Mesenchymal stem cell (in vitro differentiated cells and primary cell): ENCODE data around the gene INMT.

Source experiments
- DNase-seq: peaks from one replicate; pipeline ENCODE4 v3.0.0-alpha.2; 2013
- H2AFZ ChIP-seq: one replicate; pipeline ENCODE4 v1.6.1; 2013; ENCODE audit warnings: low read depth, mild to moderate bottlenecking, control low read depth, inconsistent platforms, low read length, moderate library complexity
- H2AK5ac ChIP-seq: 2 replicates; pipeline ENCODE4 v1.6.1; 2013; ENCODE audit warnings: low read length, moderate library complexity, mild to moderate bottlenecking, inconsistent platforms; ENCODE audit not compliant: severe bottlenecking
- H2BK120ac ChIP-seq: one replicate; pipeline ENCODE4 v1.6.1; 2013; ENCODE audit warnings: low read depth, mild to moderate bottlenecking, inconsistent platforms, low read length, moderate library complexity
- H2BK12ac ChIP-seq, 2 experiments: one replicate each; pipeline ENCODE4 v1.6.1; 2013; ENCODE audit warnings: inconsistent platforms in 2 of 2, low read length in 2 of 2, mild to moderate bottlenecking in 2 of 2, moderate library complexity in 2 of 2, control low read depth in 1 of 2
- H2BK15ac ChIP-seq: one replicate; pipeline ENCODE4 v1.6.1; 2013; ENCODE audit warnings: mild to moderate bottlenecking, low read depth, inconsistent platforms; ENCODE audit not compliant: poor library complexity, severe bottlenecking
- H2BK5ac ChIP-seq: 2 replicates; pipeline ENCODE4 v1.6.1; 2013; ENCODE audit warnings: low read depth, mild to moderate bottlenecking, low read length, control low read depth, inconsistent platforms; ENCODE audit not compliant: poor library complexity, severe bottlenecking
- H3K14ac ChIP-seq, 2 experiments: one replicate each; pipeline ENCODE4 v1.6.1; 2013; ENCODE audit warnings: inconsistent platforms in 2 of 2, low read length in 2 of 2, control low read depth in 1 of 2, mild to moderate bottlenecking in 1 of 2, moderate library complexity in 1 of 2
- H3K18ac ChIP-seq, 2 experiments: one replicate each; pipeline ENCODE4 v1.6.1; 2013; ENCODE audit warnings: inconsistent platforms in 2 of 2, low read length in 2 of 2, control low read depth in 1 of 2, low read depth in 1 of 2, mild to moderate bottlenecking in 1 of 2
- H3K23ac ChIP-seq, 2 experiments: one replicate each; pipeline ENCODE4 v1.6.1; 2013; ENCODE audit warnings: inconsistent platforms in 2 of 2, low read length in 2 of 2, mild to moderate bottlenecking in 2 of 2, moderate library complexity in 2 of 2, control low read depth in 1 of 2
- H3K27ac ChIP-seq: 2 replicates; pipeline ENCODE4 v1.5.1; 2013; ENCODE audit warnings: mild to moderate bottlenecking, moderate library complexity, low read length, control low read depth, inconsistent platforms; ENCODE audit not compliant: poor library complexity, severe bottlenecking
- H3K27me3 ChIP-seq, 2 experiments: 2 replicates each; pipeline versions ENCODE4 v1.6.1 to v1.7.0; 2013; ENCODE audit warnings: low read length in 2 of 2, mild to moderate bottlenecking in 2 of 2, moderate library complexity in 2 of 2, control low read depth in 1 of 2, inconsistent platforms in 1 of 2; ENCODE audit not compliant: control insufficient read depth in 1 of 2, insufficient read depth in 1 of 2
- H3K36me3 ChIP-seq, 2 experiments: 2 replicates each; pipeline versions ENCODE4 v1.6.1 to v1.7.0; 2013; ENCODE audit warnings: low read length in 2 of 2, control low read depth in 1 of 2, inconsistent platforms in 1 of 2, low read depth in 1 of 2, mild to moderate bottlenecking in 1 of 2; ENCODE audit not compliant: insufficient read depth in 2 of 2, control insufficient read depth in 1 of 2
- H3K4ac ChIP-seq, 2 experiments: one replicate each; pipeline ENCODE4 v1.6.1; 2013; ENCODE audit warnings: inconsistent platforms in 2 of 2, low read length in 2 of 2, mild to moderate bottlenecking in 2 of 2, moderate library complexity in 2 of 2, control low read depth in 1 of 2, low read depth in 1 of 2
- H3K4me1 ChIP-seq: 2 replicates; pipeline ENCODE4 v1.6.1; 2013; ENCODE audit warnings: low read depth, low read length, control low read depth; ENCODE audit not compliant: control insufficient read depth, insufficient read depth
- H3K4me2 ChIP-seq: 2 replicates; pipeline ENCODE4 v1.6.1; 2013; ENCODE audit warnings: low read length, mild to moderate bottlenecking, inconsistent platforms; ENCODE audit not compliant: poor library complexity, severe bottlenecking
- H3K4me3 ChIP-seq, 2 experiments: 2 replicates each; pipeline versions ENCODE4 v1.5.1 to v1.7.0; 2013; ENCODE audit warnings: low read length in 2 of 2, mild to moderate bottlenecking in 2 of 2, control low read depth in 1 of 2, low read depth in 1 of 2; ENCODE audit not compliant: insufficient read depth in 1 of 2
- H3K79me1 ChIP-seq: replicated peaks from 2 replicates; pipeline ENCODE4 v1.6.1; 2013; ENCODE audit warnings: mild to moderate bottlenecking, control low read depth, low read length, inconsistent platforms; ENCODE audit not compliant: poor library complexity, severe bottlenecking
- H3K9ac ChIP-seq: 2 replicates; pipeline ENCODE4 v1.7.0; 2013; ENCODE audit warnings: mild to moderate bottlenecking, low read length, moderate library complexity
- H3K9me3 ChIP-seq: 2 replicates; pipeline ENCODE4 v1.7.0; 2013; ENCODE audit warnings: mild to moderate bottlenecking, low read length; ENCODE audit not compliant: control insufficient read depth
- H4K8ac ChIP-seq: one replicate; pipeline ENCODE4 v1.6.1; 2013; ENCODE audit warnings: inconsistent platforms, mild to moderate bottlenecking, low read length, moderate library complexity
- H4K91ac ChIP-seq: one replicate; pipeline ENCODE4 v1.6.1; 2013; ENCODE audit warnings: mild to moderate bottlenecking, low read length, inconsistent platforms
- WGBS: methylation state at CpG from one replicate; pipeline ENCODE4 v1.1.7; 2013; ENCODE audit warnings: mixed read lengths; 5-methylcytosine and 5-hydroxymethylcytosine counted together

Gene INMT

GRCh38 chr7:30708412-30708811 lies 43.5 kb upstream of the INMT start:
- Histone ChIP-seq H3K9me3 (peaks cover 5% of the 10 kb centered on the region), H3K36me3 (no peaks in the 10 kb centered on the region), H3K14ac (peak overlapping the region in 1 of 2 experiments; percentile 35), H3K27me3 (peaks cover 8 to 45% of the 10 kb centered on the region in 2 experiments), H3K4me1 (no peaks in the 10 kb centered on the region), H2BK12ac (no peak overlapping the region), H3K9ac (peak overlapping the region; percentile 12), H3K23ac (no peak overlapping the region), H2AK5ac (no peak overlapping the region), H3K79me1 (no peaks in the 10 kb centered on the region), H4K91ac (no peak overlapping the region), H3K4ac (no peak overlapping the region), H3K27ac (no peak overlapping the region), H3K18ac (no peak overlapping the region), H3K4me3 (no peak overlapping the region), H3K4me2 (no peak overlapping the region), H2AFZ (no peak overlapping the region), H2BK5ac (no peak overlapping the region), H2BK15ac (no peak overlapping the region), H4K8ac (no peak overlapping the region), H2BK120ac (no peak overlapping the region)
- 77% methylated on average over 4 of the region's 4 CpGs for WGBS
- DNase-seq, result no peak

- Histone ChIP-seq H4K8ac (no peak overlapping the region), H3K27ac (no peak overlapping the region), H3K9ac (no peak overlapping the region), H3K9me3 (peaks cover 5% of the 10 kb centered on the region), H2AK5ac (no peak overlapping the region), H3K14ac (no peak overlapping the region), H3K27me3 (peaks cover 7 to 44% of the 10 kb centered on the region in 2 experiments), H3K23ac (no peak overlapping the region), H2BK15ac (no peak overlapping the region), H2BK12ac (no peak overlapping the region), H4K91ac (no peak overlapping the region), H3K79me1 (no peaks in the 10 kb centered on the region), H2AFZ (no peak overlapping the region), H2BK120ac (no peak overlapping the region), H3K4me3 (no peak overlapping the region), H3K18ac (no peak overlapping the region), H3K4me2 (no peak overlapping the region), H3K4ac (no peak overlapping the region), H3K4me1 (no peaks in the 10 kb centered on the region), H3K36me3 (no peaks in the 10 kb centered on the region), H2BK5ac (no peak overlapping the region)
- 68% methylated on average over 1 of the region's 3 CpGs for WGBS
- DNase-seq, result peak; percentile 36
Measured at GRCh38 chr7:30708983-30709382, 43.0 kb upstream of the INMT start.

- no peak overlapping the region for H2BK12ac ChIP-seq
- no peak overlapping the region for H2BK5ac ChIP-seq
- H3K18ac ChIP-seq, result no peak overlapping the region
- 44% methylated on average over 2 of the region's 6 CpGs for WGBS
- H3K4ac ChIP-seq, result no peak overlapping the region
- H3K23ac ChIP-seq, result no peak overlapping the region
- H2AFZ ChIP-seq, result no peak overlapping the region
- no peak for DNase-seq
- no peak overlapping the region for H3K4me2 ChIP-seq
- H3K27ac ChIP-seq, result no peak overlapping the region
- no peak overlapping the region for H2BK120ac ChIP-seq
- H3K9ac ChIP-seq, result no peak overlapping the region
- H2AK5ac ChIP-seq, result no peak overlapping the region
- H3K36me3 ChIP-seq, result no peaks in the 10 kb centered on the region
- H3K14ac ChIP-seq, result no peak overlapping the region
- H4K91ac ChIP-seq, result no peak overlapping the region
- no peak overlapping the region for H4K8ac ChIP-seq
- peaks cover 3% of the 10 kb centered on the region for H3K9me3 ChIP-seq
- no peaks in the 10 kb centered on the region for H3K4me1 ChIP-seq
- no peak overlapping the region for H2BK15ac ChIP-seq
- no peak overlapping the region for H3K4me3 ChIP-seq
- H3K79me1 ChIP-seq, result no peaks in the 10 kb centered on the region
- H3K27me3 ChIP-seq, result peaks cover 4 to 45% of the 10 kb centered on the region in 2 experiments
Measured at GRCh38 chr7:30709549-30709948, 42.4 kb upstream of the INMT start.

- peaks cover 2 to 42% of the 10 kb centered on the region in 2 experiments for H3K27me3 ChIP-seq
- no peaks in the 10 kb centered on the region for H3K36me3 ChIP-seq
- H3K4me3 ChIP-seq, result no peak overlapping the region
- no peaks in the 10 kb centered on the region for H3K4me1 ChIP-seq
- no peak for DNase-seq
- no peak overlapping the region for H2AK5ac ChIP-seq
- H3K4me2 ChIP-seq, result no peak overlapping the region
- no peak overlapping the region for H3K23ac ChIP-seq
- H3K79me1 ChIP-seq, result no peaks in the 10 kb centered on the region
- H2BK5ac ChIP-seq, result no peak overlapping the region
- no peak overlapping the region for H3K18ac ChIP-seq
- no peak overlapping the region for H3K9ac ChIP-seq
- H2BK12ac ChIP-seq, result no peak overlapping the region
- no peak overlapping the region for H3K14ac ChIP-seq
- no peak overlapping the region for H2BK15ac ChIP-seq
- H3K27ac ChIP-seq, result no peak overlapping the region
- no peak overlapping the region for H4K8ac ChIP-seq
- H4K91ac ChIP-seq, result no peak overlapping the region
- peaks cover 10% of the 10 kb centered on the region for H3K9me3 ChIP-seq
- no peak overlapping the region for H2BK120ac ChIP-seq
- H3K4ac ChIP-seq, result no peak overlapping the region
- 93% methylated on average over 4 of the region's 4 CpGs for WGBS
- no peak overlapping the region for H2AFZ ChIP-seq
Measured at GRCh38 chr7:30710669-30711068, 41.3 kb upstream of the INMT start.
